K562 (cell line): ENCODE results near the gene MLH1. TPM values are rescaled to one million over a fixed set of nuclear protein-coding genes. Genes with fewer than 3 reads are reported as not detected.

Experiments
- HOMEZ ChIP-seq: fragments of 250-450 bp; sonication (Bioruptor Pico); IDR thresholded peaks from 2 replicates; pipeline ENCODE4 v1.4.0; 2020; ENCODE audit warnings: mild to moderate bottlenecking, moderate library complexity
- ILF3 ChIP-seq: fragments of 450-650 bp; IDR thresholded peaks from 2 replicates; pipeline ENCODE4 v1.6.1; 2018; ENCODE audit warnings: antibody characterized with exemption, mild to moderate bottlenecking, moderate library complexity, borderline replicate concordance
- IRF1 ChIP-seq: sonication (generic); formaldehyde crosslinking; IDR thresholded peaks from 2 replicates; pipeline ENCODE4 v1.8.0; 2022; ENCODE audit warnings: missing genetic modification reagents, mild to moderate bottlenecking, borderline replicate concordance
- MAX ChIP-seq: sonication (generic); formaldehyde crosslinking; IDR thresholded peaks from 2 replicates; pipeline ENCODE4 v1.9.0; 2022; ENCODE audit warnings: mild to moderate bottlenecking, missing genetic modification reagents
- RNF2 ChIP-seq: sonication (generic); IDR thresholded peaks from 2 replicates; pipeline ENCODE4 v1.6.1; 2016
- SMAD4 ChIP-seq: fragments of 250-450 bp; sonication (Bioruptor Pico); conservative IDR thresholded peaks from 2 replicates; pipeline ENCODE4 v1.8.0; 2021; ENCODE audit warnings: inconsistent platforms, mild to moderate bottlenecking, moderate library complexity
- WHSC1 ChIP-seq: IDR thresholded peaks from one replicate; pipeline ENCODE4 v1.6.1; 2012; ENCODE audit warnings: low read length, control low read depth, inconsistent platforms
- ZBTB11 ChIP-seq, 3 experiments: fragments of 200-800 bp in 1 of 3; fragments of 250-450 bp in 1 of 3; fragments of 450-650 bp in 1 of 3; sonication (Bioruptor Pico) in 1 of 3; sonication (Bioruptor generic) in 1 of 3; formaldehyde crosslinking in 1 of 3; IDR thresholded peaks; 2 replicates each; pipeline versions ENCODE4 v1.6.1 to v1.8.0; 2016 to 2022; ENCODE audit warnings: mild to moderate bottlenecking in 2 of 3, missing genetic modification characterization in 2 of 3, missing compliant biosample characterization in 1 of 3, moderate library complexity in 1 of 3
- ZBTB9 ChIP-seq: fragments of 450-650 bp; formaldehyde crosslinking; IDR thresholded peaks from 2 replicates; pipeline ENCODE4 v1.4.0; 2020; ENCODE audit warnings: mild to moderate bottlenecking, moderate library complexity
- ZEB2 ChIP-seq: fragments of 450-650 bp; IDR thresholded peaks from 2 replicates; pipeline ENCODE4 v1.6.1; 2016
- ZNF436 ChIP-seq: fragments of 250-450, 450-650 bp; sonication (Bioruptor Pico); formaldehyde crosslinking; IDR thresholded peaks from 2 replicates; pipeline ENCODE4 v1.7.0; 2020; ENCODE audit warnings: mild to moderate bottlenecking
- ZNF445 ChIP-seq: fragments of 250-450 bp; sonication (Bioruptor Pico); IDR thresholded peaks from 2 replicates; pipeline ENCODE4 v1.4.0; 2020; ENCODE audit warnings: low read depth, mild to moderate bottlenecking, moderate library complexity
- ZNF518B ChIP-seq: fragments of 250-450 bp; sonication (Bioruptor Pico); IDR thresholded peaks from 2 replicates; pipeline ENCODE4 v1.5.0; 2021; ENCODE audit warnings: mild to moderate bottlenecking, moderate library complexity
- ZNF778 ChIP-seq: fragments of 450-650 bp; formaldehyde crosslinking; IDR thresholded peaks from 2 replicates; pipeline ENCODE4 v1.4.0; 2020; ENCODE audit warnings: mild to moderate bottlenecking, moderate library complexity
- polyA plus RNA-seq, 8 experiments: library from polyadenylated mRNA; depleted of rRNA in 4 of 8; stranded (reverse) in 5 of 8; unstranded in 3 of 8; fragments of >200 nt; fragmentation: Nextera tagmentation in 2 of 8; fragmentation: Illumina TruSeq in 1 of 8; extraction: Ambion mirVana in 2 of 8; extraction: Trizol in 1 of 8; gene quantifications; 2 replicates each; pipeline versions ENCODE4 v1.2.1 to v1.2.3, GENCODE V29; 2011 to 2014; ENCODE audit warnings: inconsistent platforms in 1 of 8, missing spikeins in 1 of 8
- total RNA-seq, 7 experiments: library from RNA; depleted of rRNA in 6 of 7; stranded (reverse); fragments of >200 nt in 6 of 7; fragmentation: Illumina TruSeq in 2 of 7; extraction: Trizol in 2 of 7; gene quantifications; 2 replicates each; pipeline versions ENCODE4 v1.2.1 to v1.2.3, GENCODE V29; 2011 to 2021; ENCODE audit warnings: low replicate concordance in 1 of 7

The MLH1 gene
- total and polyA plus RNA-seq, 9 of the 15 experiments (the other 6 are each of a cell fraction or from before 2014, with no cell fraction given), result 76.4 to 155 (median 117) TPM

GRCh38 chr3:36969540-36970432 is 23.5 kb upstream of the MLH1 start (continued):
- 0 out of 6 replicates have a peak, but pooled peaks of 1 of the 3 experiments have one; percentile 31 for TF ChIP-seq ZBTB11 (CRISPR knock-in tag; IDR thresholded peaks at IDR 0.05)
- no peak for TF ChIP-seq ZNF778 (CRISPR knock-in tag)
- TF ChIP-seq ZEB2, result peak; percentile 83
- peak; percentile 84 for TF ChIP-seq RNF2
- TF ChIP-seq SMAD4 (CRISPR knock-in tag), result no peak
- TF ChIP-seq ZNF445 (CRISPR knock-in tag), result no peak
- TF ChIP-seq HOMEZ (CRISPR knock-in tag), result no peak
- TF ChIP-seq ZBTB9 (CRISPR knock-in tag), result no peak
- peak; percentile 67 for TF ChIP-seq MAX
- TF ChIP-seq WHSC1, result no peak
- TF ChIP-seq IRF1 (CRISPR knock-in tag), result no peak
- no peak for TF ChIP-seq ZNF518B
- TF ChIP-seq ILF3, result no peak
- TF ChIP-seq ZNF436, result no peak
